ENCODE results near the gene EPHX1. TPM values are rescaled to one million over a fixed set of nuclear protein-coding genes. Genes with fewer than 3 reads are reported as not detected.
"Not testable (repeated sequence)": the region's sequence is repeated elsewhere in the genome, so short reads cannot be mapped to it uniquely, and the experiment has no call there.

EPHX1 gene
- 76.0 TPM for total RNA-seq
- long read RNA-seq, transcript EPHX1-201 (9 exons, 1,660 nt), result major isoform, 19 of 25 reads
- long read RNA-seq, partial matches to known transcripts, result 2 of 25 reads
- long read RNA-seq, other reads (novel, unspliced or antisense), result 0 of 25 reads

- intact Hi-C loops (cut with DNase I), result loop anchor here (2.0 to 5.0 kb wide), 3 partner anchors 33 to 72 kb away; partner anchors contain the start of genes SRP9 and TMEM63A
- ATAC-seq (peak; percentile 91), DNase-seq (ENCODE audit: missing footprints) (peak; percentile 94)
These were observed at the start of gene EPHX1 for GRCh38 chr1:225809842-225810578. TSS of gene EPHX1 (plus strand) at chr1:225810124. CDS start at chr1:225828730, 18,606 bp downstream.

GRCh38 chr1:225760531-225760930 is 49.4 kb upstream of the EPHX1 start:
- intact Hi-C loops (cut with DNase I), result no loop called here

GRCh38 chr1:225761395-225761794 is 48.5 kb upstream of the EPHX1 start:
- intact Hi-C loops (cut with DNase I); ATAC-seq; DNase-seq (ENCODE audit: missing footprints): not testable (repeated sequence)

More at GRCh38 chr1:225760531-225760930, 49.4 kb upstream of the EPHX1 start:
- no peak for DNase-seq (ENCODE audit: missing footprints)
- no peak for ATAC-seq

GRCh38 chr1:225762002-225762441 is 47.9 kb upstream of the EPHX1 start:
- DNase-seq (ENCODE audit: missing footprints) (no peak), ATAC-seq (no peak)
- intact Hi-C loops (cut with DNase I), result no loop called here

GRCh38 chr1:225762444-225762843 is 47.5 kb upstream of the EPHX1 start:
- DNase-seq (ENCODE audit: missing footprints), result no peak
- ATAC-seq, result no peak
- intact Hi-C loops (cut with DNase I), result no loop called here

- peak; percentile 38 for ATAC-seq
- intact Hi-C loops (cut with DNase I), result no loop called here
- no peak for DNase-seq (ENCODE audit: missing footprints)
These were observed 46.0 kb upstream of the EPHX1 start for GRCh38 chr1:225763716-225764548.

- intact Hi-C loops (cut with DNase I), result no loop called here
- no peak for ATAC-seq
- DNase-seq (ENCODE audit: missing footprints), result no peak
These were observed 43.8 kb upstream of the EPHX1 start for GRCh38 chr1:225765982-225766674.

GRCh38 chr1:225766967-225767633 is 42.8 kb upstream of the EPHX1 start:
- DNase-seq (ENCODE audit: missing footprints), result no peak
- peak; percentile 38 for ATAC-seq
- intact Hi-C loops (cut with DNase I), result no loop called here

GRCh38 chr1:225767634-225768540 is 42.0 kb upstream of the EPHX1 start:
- peak; percentile 89 for DNase-seq (ENCODE audit: missing footprints)
- peak; percentile 78 for ATAC-seq
- intact Hi-C loops (cut with DNase I), result no loop called here

GRCh38 chr1:225768662-225769426 is 41.1 kb upstream of the EPHX1 start:
- ATAC-seq, result no peak
- intact Hi-C loops (cut with DNase I), result no loop called here

GRCh38 chr1:225769687-225770086 is 40.2 kb upstream of the EPHX1 start:
- intact Hi-C loops (cut with DNase I), result loop anchor here (5.0 to 10.0 kb wide), 4 partner anchors 77 to 1095 kb away; partner anchors contain the start of gene ENAH
- DNase-seq (ENCODE audit: missing footprints) (no peak), ATAC-seq (no peak)

More at GRCh38 chr1:225768662-225769426, 41.1 kb upstream of the EPHX1 start:
- no peak for DNase-seq (ENCODE audit: missing footprints)

- DNase-seq (ENCODE audit: missing footprints) (no peak), ATAC-seq (no peak)
- intact Hi-C loops (cut with DNase I), result loop anchor here (5.0 to 10.0 kb wide), 4 partner anchors 78 to 1094 kb away; partner anchors contain the start of gene ENAH
These were observed 39.2 kb upstream of the EPHX1 start for GRCh38 chr1:225770561-225771248.

GRCh38 chr1:225771661-225772322 is 38.1 kb upstream of the EPHX1 start:
- intact Hi-C loops (cut with DNase I), result loop anchor here (1.0 to 10.0 kb wide), 6 partner anchors 79 to 1093 kb away; partner anchors contain the start of gene ENAH
- no peak for ATAC-seq
- no peak for DNase-seq (ENCODE audit: missing footprints)

GRCh38 chr1:225772323-225772768 is 37.6 kb upstream of the EPHX1 start:
- ATAC-seq, result peak; percentile 88
- peak; percentile 77 for DNase-seq (ENCODE audit: missing footprints)
- intact Hi-C loops (cut with DNase I), result loop anchor here (1.0 to 10.0 kb wide), 6 partner anchors 80 to 1092 kb away; partner anchors contain the start of gene ENAH

GRCh38 chr1:225772848-225773247 is 37.1 kb upstream of the EPHX1 start:
- no peak for ATAC-seq
- no peak for DNase-seq (ENCODE audit: missing footprints)
- intact Hi-C loops (cut with DNase I), result loop anchor here (1.0 to 10.0 kb wide), 6 partner anchors 81 to 1092 kb away; partner anchors contain the start of gene ENAH
